ENCODE results near the gene SMAD1.

SMAD1 gene

GRCh38 chr4:145497199-145498149, 15.8 kb downstream of the SMAD1 start:
- peaks cover 33% of the 10 kb centered on the region for H3K27me3 Mint-ChIP-seq (ENCODE audit: low read depth)

GRCh38 chr4:145498430-145498829, 16.8 kb downstream of the SMAD1 start:
- Mint-ChIP-seq H3K27ac (no peak overlapping the region), H3K27me3 (ENCODE audit: low read depth) (peaks cover 38% of the 10 kb centered on the region), H3K4me3 (no peak overlapping the region), H3K36me3 (ENCODE audit: low read depth) (no peaks in the 10 kb centered on the region), H3K4me1 (ENCODE audit: low read depth) (no peaks in the 10 kb centered on the region), H3K9me3 (no peaks in the 10 kb centered on the region)

More at GRCh38 chr4:145497199-145498149, 15.8 kb downstream of the SMAD1 start:
- H3K27ac Mint-ChIP-seq, result no peak overlapping the region
- H3K4me3 Mint-ChIP-seq, result no peak overlapping the region
- H3K9me3 Mint-ChIP-seq, result no peaks in the 10 kb centered on the region
- no peaks in the 10 kb centered on the region for H3K36me3 Mint-ChIP-seq (ENCODE audit: low read depth)
- no peaks in the 10 kb centered on the region for H3K4me1 Mint-ChIP-seq (ENCODE audit: low read depth)

- Mint-ChIP-seq H3K4me3 (no peak overlapping the region), H3K4me1 (ENCODE audit: low read depth) (no peaks in the 10 kb centered on the region), H3K9me3 (no peaks in the 10 kb centered on the region), H3K36me3 (ENCODE audit: low read depth) (no peaks in the 10 kb centered on the region), H3K27me3 (ENCODE audit: low read depth) (peaks cover 29% of the 10 kb centered on the region), H3K27ac (no peak overlapping the region)
Measured at GRCh38 chr4:145501051-145501660, 19.5 kb downstream of the SMAD1 start.

- Mint-ChIP-seq H3K4me1 (ENCODE audit: low read depth) (no peaks in the 10 kb centered on the region), H3K9me3 (no peaks in the 10 kb centered on the region), H3K4me3 (no peak overlapping the region), H3K36me3 (ENCODE audit: low read depth) (no peaks in the 10 kb centered on the region), H3K27ac (no peak overlapping the region), H3K27me3 (ENCODE audit: low read depth) (peaks cover 23% of the 10 kb centered on the region)
Measured at GRCh38 chr4:145502809-145503208, 21.2 kb downstream of the SMAD1 start.

- H3K27ac Mint-ChIP-seq, result no peak overlapping the region
- peaks cover 23% of the 10 kb centered on the region for H3K27me3 Mint-ChIP-seq (ENCODE audit: low read depth)
- no peak overlapping the region for H3K4me3 Mint-ChIP-seq
- no peaks in the 10 kb centered on the region for H3K36me3 Mint-ChIP-seq (ENCODE audit: low read depth)
- no peaks in the 10 kb centered on the region for H3K9me3 Mint-ChIP-seq
- H3K4me1 Mint-ChIP-seq (ENCODE audit: low read depth), result no peaks in the 10 kb centered on the region
Measured at GRCh38 chr4:145503486-145504072, 21.9 kb downstream of the SMAD1 start.

- Mint-ChIP-seq H3K36me3 (ENCODE audit: low read depth) (no peaks in the 10 kb centered on the region), H3K27me3 (ENCODE audit: low read depth) (peaks cover 15% of the 10 kb centered on the region), H3K4me1 (ENCODE audit: low read depth) (no peaks in the 10 kb centered on the region), H3K9me3 (no peaks in the 10 kb centered on the region), H3K27ac (no peak overlapping the region), H3K4me3 (no peak overlapping the region)
Measured at GRCh38 chr4:145505995-145506394, 24.3 kb downstream of the SMAD1 start.

GRCh38 chr4:145507636-145508035, 26.0 kb downstream of the SMAD1 start:
- H3K27me3 Mint-ChIP-seq (ENCODE audit: low read depth), result peaks cover 9% of the 10 kb centered on the region
- H3K27ac Mint-ChIP-seq, result no peak overlapping the region
- no peaks in the 10 kb centered on the region for H3K4me1 Mint-ChIP-seq (ENCODE audit: low read depth)
- no peak overlapping the region for H3K4me3 Mint-ChIP-seq
- H3K9me3 Mint-ChIP-seq, result peaks cover 11% of the 10 kb centered on the region
- no peaks in the 10 kb centered on the region for H3K36me3 Mint-ChIP-seq (ENCODE audit: low read depth)

- Mint-ChIP-seq H3K4me3 (no peak overlapping the region), H3K27me3 (ENCODE audit: low read depth) (peaks cover 3% of the 10 kb centered on the region), H3K9me3 (peaks cover 12% of the 10 kb centered on the region), H3K27ac (no peak overlapping the region), H3K36me3 (ENCODE audit: low read depth) (no peaks in the 10 kb centered on the region), H3K4me1 (ENCODE audit: low read depth) (no peaks in the 10 kb centered on the region)
Measured at GRCh38 chr4:145511913-145512522, 30.4 kb downstream of the SMAD1 start.

GRCh38 chr4:145513020-145513621, 31.5 kb downstream of the SMAD1 start:
- Mint-ChIP-seq H3K36me3 (ENCODE audit: low read depth) (no peaks in the 10 kb centered on the region), H3K4me1 (ENCODE audit: low read depth) (no peaks in the 10 kb centered on the region), H3K9me3 (peaks cover 12% of the 10 kb centered on the region), H3K27me3 (ENCODE audit: low read depth) (peaks cover 3% of the 10 kb centered on the region), H3K4me3 (no peak overlapping the region), H3K27ac (no peak overlapping the region)

- Mint-ChIP-seq H3K9me3 (no peaks in the 10 kb centered on the region), H3K36me3 (ENCODE audit: low read depth) (no peaks in the 10 kb centered on the region), H3K27ac (no peak overlapping the region), H3K27me3 (ENCODE audit: low read depth) (no peaks in the 10 kb centered on the region), H3K4me1 (ENCODE audit: low read depth) (no peaks in the 10 kb centered on the region), H3K4me3 (no peak overlapping the region)
Measured at GRCh38 chr4:145520172-145520571, 38.5 kb downstream of the SMAD1 start.

GRCh38 chr4:145521282-145521681, 39.6 kb downstream of the SMAD1 start:
- H3K27ac Mint-ChIP-seq, result no peak overlapping the region
- no peaks in the 10 kb centered on the region for H3K36me3 Mint-ChIP-seq (ENCODE audit: low read depth)
- no peaks in the 10 kb centered on the region for H3K4me1 Mint-ChIP-seq (ENCODE audit: low read depth)
- H3K9me3 Mint-ChIP-seq, result no peaks in the 10 kb centered on the region
- H3K4me3 Mint-ChIP-seq, result no peak overlapping the region
- H3K27me3 Mint-ChIP-seq (ENCODE audit: low read depth), result no peaks in the 10 kb centered on the region

GRCh38 chr4:145523117-145523516, 41.5 kb downstream of the SMAD1 start:
- H3K9me3 Mint-ChIP-seq, result no peaks in the 10 kb centered on the region
- H3K27me3 Mint-ChIP-seq (ENCODE audit: low read depth), result no peaks in the 10 kb centered on the region
- no peak overlapping the region for H3K27ac Mint-ChIP-seq
- H3K36me3 Mint-ChIP-seq (ENCODE audit: low read depth), result no peaks in the 10 kb centered on the region
- no peak overlapping the region for H3K4me3 Mint-ChIP-seq
- H3K4me1 Mint-ChIP-seq (ENCODE audit: low read depth), result no peaks in the 10 kb centered on the region

GRCh38 chr4:145524552-145524951, 42.9 kb downstream of the SMAD1 start:
- H3K36me3 Mint-ChIP-seq (ENCODE audit: low read depth), result no peaks in the 10 kb centered on the region
- H3K27me3 Mint-ChIP-seq (ENCODE audit: low read depth), result no peaks in the 10 kb centered on the region
- no peak overlapping the region for H3K27ac Mint-ChIP-seq
- no peak overlapping the region for H3K4me3 Mint-ChIP-seq
- no peaks in the 10 kb centered on the region for H3K4me1 Mint-ChIP-seq (ENCODE audit: low read depth)
- no peaks in the 10 kb centered on the region for H3K9me3 Mint-ChIP-seq

- Mint-ChIP-seq H3K27me3 (ENCODE audit: low read depth) (no peaks in the 10 kb centered on the region), H3K4me3 (no peak overlapping the region), H3K4me1 (ENCODE audit: low read depth) (no peaks in the 10 kb centered on the region), H3K9me3 (no peaks in the 10 kb centered on the region), H3K27ac (no peak overlapping the region), H3K36me3 (ENCODE audit: low read depth) (no peaks in the 10 kb centered on the region)
Measured at GRCh38 chr4:145525291-145525740, 43.7 kb downstream of the SMAD1 start.

All from T-helper 1 cell treated with Interleukin-12 subunit alpha and Interleukin-12 subunit beta and Interleukin-4 antibody, amounts not matched to agents 30 μg/mL and 1 μg/mL, for 36 hours (primary cell).